ENCODE data around the gene ABCA6. TPM values are rescaled to one million over a fixed set of nuclear protein-coding genes. Genes with fewer than 3 reads are reported as not detected.

ABCA6 gene
- total RNA-seq, 2 donors from 2014 or later = 0.89 to 0.99 TPM

DNA sequence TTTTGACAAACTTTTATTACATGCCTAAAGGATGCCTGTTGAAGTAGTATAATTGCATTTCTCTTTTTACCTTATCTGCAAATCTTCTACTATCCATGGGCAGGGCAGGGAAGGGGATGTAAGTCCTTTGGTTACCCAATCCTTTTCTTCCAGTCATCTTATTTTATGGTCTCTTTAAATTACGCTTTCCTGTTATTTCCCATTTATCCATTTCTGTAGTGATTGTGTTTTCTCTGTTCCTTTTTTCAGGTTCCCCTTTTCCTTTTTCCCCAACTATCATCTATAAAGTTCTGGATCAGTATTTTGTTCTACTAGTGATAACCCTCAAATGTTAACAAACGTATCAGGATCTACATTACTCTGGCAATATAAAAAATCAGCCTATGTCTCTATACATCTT, 77.7 kb downstream of the ABCA6 start:
- no peak overlapping the region for H3K4me3 Mint-ChIP-seq
- ATAC-seq (no peak), DNase-seq (no peak)
- H3K4me1 Mint-ChIP-seq = peaks cover 15% of the 10 kb centered on the region
- H3K27ac Mint-ChIP-seq = no peak overlapping the region
- no peaks in the 10 kb centered on the region for H3K9me3 ChIP-seq (ENCODE audit: control insufficient read depth, low read length, poor library complexity, severe bottlenecking)
- no peaks in the 10 kb centered on the region for H3K27me3 Mint-ChIP-seq
- peaks cover 2% of the 10 kb centered on the region for H3K36me3 Mint-ChIP-seq (ENCODE audit: low read depth)

DNA sequence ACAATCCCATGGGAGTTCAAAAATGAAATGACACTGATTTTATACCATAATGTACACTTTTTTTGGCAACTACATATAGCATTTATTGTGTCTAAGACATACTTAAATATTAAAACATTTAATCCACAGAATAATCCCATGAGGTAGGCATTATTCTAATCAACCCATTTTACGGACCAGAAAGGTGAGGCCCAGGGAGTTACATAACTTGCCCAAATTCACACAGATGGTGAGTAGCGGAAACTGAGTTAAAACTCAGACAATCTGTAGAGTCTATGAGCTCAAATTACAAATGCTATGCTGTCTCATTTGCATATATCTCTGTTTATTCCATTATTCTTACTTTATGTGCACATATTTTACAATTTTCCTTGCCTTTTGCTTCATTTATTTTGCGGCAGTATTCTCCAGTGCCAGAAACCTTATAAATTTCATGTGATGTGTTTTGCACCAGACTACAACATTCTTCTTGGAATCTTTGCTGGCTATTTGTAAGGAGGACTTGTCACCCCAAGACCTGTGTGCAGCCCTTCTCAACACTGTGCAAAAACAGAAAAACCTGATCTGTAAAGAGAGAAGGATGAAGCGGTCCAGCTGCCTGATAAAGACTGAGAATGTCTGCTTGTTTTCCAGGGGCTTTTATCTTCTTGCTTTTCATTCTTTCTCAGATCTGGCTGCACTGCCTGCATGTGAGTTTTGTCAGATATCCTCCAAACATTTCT, 78.7 kb downstream of the ABCA6 start:
- no peaks in the 10 kb centered on the region for H3K9me3 ChIP-seq (ENCODE audit: control insufficient read depth, low read length, poor library complexity, severe bottlenecking)
- Mint-ChIP-seq H3K27ac (no peak overlapping the region), H3K4me1 (peaks cover 15% of the 10 kb centered on the region), H3K36me3 (ENCODE audit: low read depth) (peaks cover 2% of the 10 kb centered on the region), H3K4me3 (no peak overlapping the region), H3K27me3 (no peaks in the 10 kb centered on the region)
- DNase-seq (no peak), ATAC-seq (no peak)

DNA sequence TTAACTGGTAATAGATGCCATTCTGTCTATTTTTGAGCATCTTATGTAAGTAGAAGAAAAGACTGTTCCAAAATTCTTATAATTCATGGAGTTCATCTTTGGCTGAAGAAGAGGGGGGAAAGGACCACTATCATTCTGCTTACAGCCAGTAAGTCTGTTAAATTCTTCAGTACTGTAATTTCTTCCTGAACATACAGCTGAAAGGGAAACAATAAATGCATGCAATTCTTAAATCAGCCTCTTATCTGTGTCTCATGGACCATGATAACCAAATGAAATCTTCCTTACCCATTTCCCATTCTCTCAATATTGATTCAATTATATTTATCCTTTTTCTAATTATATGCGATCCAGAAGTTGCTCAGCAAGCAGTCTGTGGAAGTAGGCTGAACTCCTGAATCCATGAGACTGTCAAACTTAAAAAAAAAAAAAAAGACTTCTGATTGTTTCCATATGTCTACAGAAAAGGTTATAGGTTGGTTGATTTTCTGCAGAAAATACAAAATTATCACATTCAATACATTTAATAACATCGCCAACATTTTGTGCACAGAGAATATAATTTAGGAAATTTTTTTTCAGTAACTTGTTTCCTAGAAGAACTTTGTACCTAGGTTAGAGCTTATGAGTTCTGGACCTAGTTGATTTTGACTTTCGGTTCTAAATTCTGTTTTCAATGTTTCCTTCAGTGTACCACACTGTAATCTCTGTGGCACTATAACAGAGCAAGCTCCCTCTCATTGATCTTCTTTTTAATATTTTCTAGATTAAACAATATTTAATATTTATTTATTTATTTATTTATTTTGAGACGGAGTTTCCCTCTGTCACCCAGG, 79.8 kb downstream of the ABCA6 start:
- Mint-ChIP-seq H3K4me1 (peaks cover 12% of the 10 kb centered on the region), H3K27ac (no peak overlapping the region), H3K36me3 (ENCODE audit: low read depth) (peaks cover 2% of the 10 kb centered on the region), H3K4me3 (no peak overlapping the region), H3K27me3 (no peaks in the 10 kb centered on the region)
- no peak for ATAC-seq
- DNase-seq = no peak
- H3K9me3 ChIP-seq (ENCODE audit: control insufficient read depth, low read length, poor library complexity, severe bottlenecking) = no peaks in the 10 kb centered on the region

DNA sequence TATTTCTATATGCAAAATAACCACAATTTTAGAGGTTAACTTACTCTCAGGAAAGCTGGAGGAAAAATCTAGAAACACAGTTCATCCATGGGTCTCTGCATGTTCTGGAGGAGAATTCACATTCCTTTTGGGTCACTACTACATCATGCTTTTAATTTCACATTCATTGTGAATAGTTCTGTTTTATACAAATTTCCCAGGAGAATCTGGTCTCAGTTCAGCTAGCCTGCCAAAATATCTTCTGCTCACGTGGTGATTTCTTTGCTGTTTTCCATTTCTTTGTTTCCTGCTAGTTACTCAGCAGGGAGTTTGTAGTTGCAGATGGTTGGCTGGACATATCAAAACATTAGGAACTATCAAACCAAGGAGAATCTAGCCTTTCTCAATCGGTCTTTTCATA, 80.9 kb downstream of the ABCA6 start, which contains the start of gene ABCA9:
Gene ABCA9, minus strand, starts transcription at position 106 of the 400 bp plus-strand sequence. CDS start 9,801 bp downstream, outside the sequence.
- no peaks in the 10 kb centered on the region for H3K27me3 Mint-ChIP-seq
- DNase-seq (no peak), ATAC-seq (no peak)
- no peak within 1 kb of the TSS for H3K4me3 Mint-ChIP-seq
- peaks cover 8% of the 10 kb centered on the region for H3K4me1 Mint-ChIP-seq
- peaks cover 2% of the 10 kb centered on the region for H3K36me3 Mint-ChIP-seq (ENCODE audit: low read depth)
- H3K27ac Mint-ChIP-seq = no peak within 1 kb of the TSS
- H3K9me3 ChIP-seq (ENCODE audit: control insufficient read depth, low read length, poor library complexity, severe bottlenecking) = no peaks in the 10 kb centered on the region

DNA sequence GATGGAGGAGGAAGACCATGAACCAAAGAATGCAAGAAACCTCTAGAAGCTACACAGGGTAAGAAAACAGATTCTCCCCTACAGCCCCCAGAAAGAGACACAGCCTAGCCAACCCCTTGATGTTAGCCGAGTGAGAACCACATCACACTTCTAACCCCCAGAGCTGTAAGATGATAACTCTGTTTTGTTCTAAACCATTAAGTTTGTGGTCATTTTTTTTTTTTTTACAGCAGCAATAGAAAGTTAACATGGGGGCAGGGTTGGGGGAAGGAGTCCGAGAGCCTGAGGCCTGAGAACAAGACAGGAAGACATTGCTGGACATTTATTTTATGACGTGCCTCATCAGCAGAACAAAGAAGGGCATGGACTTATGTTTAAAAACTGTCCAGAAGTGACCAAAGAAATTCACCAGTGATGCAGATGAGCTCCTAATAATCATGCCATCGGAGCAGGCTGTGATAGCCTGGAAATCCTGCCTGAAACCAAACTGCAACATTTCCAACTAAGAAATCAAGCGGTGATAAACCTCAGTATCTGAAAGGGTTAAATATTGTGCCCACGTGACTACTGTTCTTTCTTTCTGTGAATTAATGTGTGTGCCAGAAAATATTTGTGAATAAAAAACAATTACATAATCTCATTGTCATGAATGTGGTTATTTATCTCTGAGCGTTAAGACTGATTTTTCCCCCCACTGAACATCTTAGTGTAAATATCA, 82.1 kb downstream of the ABCA6 start:
- DNase-seq = no peak
- no peaks in the 10 kb centered on the region for H3K9me3 ChIP-seq (ENCODE audit: control insufficient read depth, low read length, poor library complexity, severe bottlenecking)
- no peak overlapping the region for H3K4me3 Mint-ChIP-seq
- no peaks in the 10 kb centered on the region for H3K27me3 Mint-ChIP-seq
- peaks cover 2% of the 10 kb centered on the region for H3K4me1 Mint-ChIP-seq
- H3K36me3 Mint-ChIP-seq (ENCODE audit: low read depth) = no peaks in the 10 kb centered on the region
- ATAC-seq = no peak
- no peak overlapping the region for H3K27ac Mint-ChIP-seq

DNA sequence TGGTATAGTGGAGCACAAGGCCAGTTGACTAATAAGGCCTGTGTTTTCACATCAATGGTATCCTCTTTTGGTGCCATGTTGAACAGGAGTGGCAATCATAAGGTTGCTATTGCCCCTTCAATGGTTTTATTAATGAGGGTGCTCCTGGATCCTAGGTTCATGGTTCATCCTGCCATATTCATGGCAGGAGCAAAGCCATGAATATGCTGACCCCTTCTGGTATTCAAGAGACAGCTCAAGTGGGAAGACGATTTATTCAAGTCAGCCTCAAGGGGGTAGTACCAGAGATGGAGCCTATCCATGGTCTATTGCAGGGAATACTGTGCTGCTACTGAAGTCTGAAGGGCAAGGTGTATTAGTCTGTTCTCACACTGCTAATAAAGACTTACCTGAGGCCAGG, 83.5 kb downstream of the ABCA6 start:
- DNase-seq (no peak), ATAC-seq (no peak)
- Mint-ChIP-seq H3K27me3 (no peaks in the 10 kb centered on the region), H3K4me1 (peaks cover 2% of the 10 kb centered on the region), H3K4me3 (no peak overlapping the region), H3K36me3 (ENCODE audit: low read depth) (peaks cover 4% of the 10 kb centered on the region), H3K27ac (no peak overlapping the region)
- no peaks in the 10 kb centered on the region for H3K9me3 ChIP-seq (ENCODE audit: control insufficient read depth, low read length, poor library complexity, severe bottlenecking)

DNA sequence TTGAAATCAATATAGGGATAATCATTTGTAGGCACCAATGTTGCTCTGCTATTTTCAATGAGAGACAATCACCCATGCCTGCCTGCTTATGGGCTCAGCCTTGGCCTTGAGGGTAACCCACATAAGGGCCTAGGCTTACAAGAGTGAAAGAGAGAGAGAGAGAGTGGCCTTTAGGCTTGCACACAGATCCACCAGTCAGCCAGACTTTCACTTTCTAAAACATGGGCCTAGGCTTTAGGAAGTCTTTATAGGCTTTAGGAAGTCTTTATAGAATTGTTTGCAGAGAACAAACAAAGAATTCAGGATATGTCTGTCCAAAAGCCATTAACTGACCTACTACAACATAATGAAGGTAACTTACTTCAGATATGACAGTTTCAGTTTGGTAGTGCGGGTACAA, 84.4 kb downstream of the ABCA6 start:
- Mint-ChIP-seq H3K4me3 (no peak overlapping the region), H3K27ac (no peak overlapping the region), H3K36me3 (ENCODE audit: low read depth) (peaks cover 4% of the 10 kb centered on the region), H3K27me3 (no peaks in the 10 kb centered on the region), H3K4me1 (peaks cover 2% of the 10 kb centered on the region)
- ATAC-seq (no peak), DNase-seq (no peak)
- H3K9me3 ChIP-seq (ENCODE audit: control insufficient read depth, low read length, poor library complexity, severe bottlenecking) = no peaks in the 10 kb centered on the region

DNA sequence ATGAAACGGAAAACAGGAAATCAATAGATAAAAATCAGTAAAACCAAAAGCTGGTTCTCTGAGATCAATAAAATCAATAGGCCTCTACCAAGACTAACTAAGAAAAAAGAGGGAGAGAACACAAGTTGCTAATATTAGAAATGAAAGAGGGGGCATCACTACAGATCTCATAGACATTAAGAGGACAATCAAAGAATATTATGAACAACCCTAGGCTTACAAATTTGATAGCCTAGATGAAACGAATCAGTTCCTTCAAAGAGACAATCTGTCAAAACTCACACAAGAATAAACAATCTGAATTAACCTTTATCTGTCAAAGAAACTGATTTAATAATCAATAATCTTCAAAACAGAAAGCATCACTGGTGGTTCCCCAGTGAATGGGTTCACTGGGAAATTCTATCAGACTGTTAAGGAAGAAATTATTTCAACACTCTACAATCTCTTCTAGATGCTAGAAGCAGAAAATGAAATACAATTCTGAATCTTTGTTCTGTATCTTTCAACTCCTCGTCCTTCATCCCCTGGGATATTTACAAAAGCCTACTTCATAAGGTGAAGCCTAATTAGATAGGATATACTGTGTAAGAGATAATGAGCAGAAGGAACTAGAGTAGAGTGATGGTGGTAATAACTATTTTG, 85.4 kb downstream of the ABCA6 start:
- H3K4me3 Mint-ChIP-seq = no peak overlapping the region
- H3K9me3 ChIP-seq (ENCODE audit: control insufficient read depth, low read length, poor library complexity, severe bottlenecking) = no peaks in the 10 kb centered on the region
- ATAC-seq (no peak), DNase-seq (no peak)
- peaks cover 4% of the 10 kb centered on the region for H3K36me3 Mint-ChIP-seq (ENCODE audit: low read depth)
- peaks cover 2% of the 10 kb centered on the region for H3K4me1 Mint-ChIP-seq
- H3K27me3 Mint-ChIP-seq = no peaks in the 10 kb centered on the region
- H3K27ac Mint-ChIP-seq = no peak overlapping the region

DNA sequence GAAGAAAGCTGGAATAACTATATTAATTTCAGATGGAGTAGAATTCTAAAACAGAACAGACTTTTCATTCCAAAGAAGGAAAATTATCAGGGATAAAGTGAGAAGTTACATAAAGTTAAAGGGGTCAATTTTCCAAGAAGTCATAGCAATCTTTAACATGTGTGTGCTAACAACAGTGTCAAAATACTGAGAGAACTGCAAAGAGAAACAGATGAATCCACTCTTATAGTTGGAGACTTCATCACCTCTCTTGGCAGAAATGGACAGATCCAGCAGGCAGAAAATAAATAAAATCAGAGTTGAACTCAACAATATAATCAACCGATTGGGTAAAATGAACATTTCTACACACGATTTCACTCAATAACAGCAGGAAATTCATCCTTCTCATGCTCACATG, 86.4 kb downstream of the ABCA6 start:
- Mint-ChIP-seq H3K36me3 (ENCODE audit: low read depth) (peaks cover 4% of the 10 kb centered on the region), H3K27ac (no peak overlapping the region), H3K27me3 (no peaks in the 10 kb centered on the region), H3K4me3 (no peak overlapping the region), H3K4me1 (no peaks in the 10 kb centered on the region)
- ATAC-seq = no peak
- no peak for DNase-seq
- H3K9me3 ChIP-seq (ENCODE audit: control insufficient read depth, low read length, poor library complexity, severe bottlenecking) = no peaks in the 10 kb centered on the region

DNA sequence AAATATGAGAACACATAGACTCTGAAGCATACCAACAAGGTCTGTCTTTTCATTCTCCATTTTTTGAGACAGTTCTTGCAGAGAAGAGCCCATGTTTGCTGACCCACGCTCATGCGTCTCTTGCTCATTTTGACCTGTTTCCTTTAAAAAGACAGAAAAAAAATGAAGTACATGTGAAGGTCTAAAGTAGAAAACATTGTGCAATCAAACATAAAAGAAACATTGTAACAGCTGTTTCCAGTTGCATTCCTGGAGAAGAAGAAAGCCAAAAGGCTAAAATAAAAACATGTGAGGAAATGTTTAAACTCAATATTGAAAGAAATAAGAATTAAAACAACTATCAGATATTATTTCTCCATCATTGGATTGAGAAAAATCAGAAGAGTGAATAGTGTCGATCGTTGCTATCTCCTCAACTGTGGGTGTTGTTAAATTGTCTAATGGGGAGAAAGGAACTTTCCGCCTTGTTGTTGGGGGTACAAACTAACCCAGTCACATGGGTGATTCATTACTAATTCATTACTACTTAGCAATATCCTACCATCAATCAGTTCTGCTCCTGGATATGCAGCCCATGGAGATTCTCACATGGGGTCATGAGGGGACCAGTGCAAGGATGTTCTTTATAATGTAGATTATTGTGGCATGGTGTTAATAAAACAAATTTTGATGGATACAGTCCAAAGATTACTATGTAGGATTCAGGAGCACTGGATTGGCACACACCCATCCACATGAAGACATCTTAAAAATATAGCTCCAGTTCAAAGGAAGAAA, 90.5 kb downstream of the ABCA6 start:
- no peaks in the 10 kb centered on the region for H3K9me3 ChIP-seq (ENCODE audit: control insufficient read depth, low read length, poor library complexity, severe bottlenecking)
- peaks cover 4% of the 10 kb centered on the region for H3K4me1 Mint-ChIP-seq
- ATAC-seq (no peak), DNase-seq (no peak)
- H3K27ac Mint-ChIP-seq = no peak overlapping the region
- peaks cover 4% of the 10 kb centered on the region for H3K36me3 Mint-ChIP-seq (ENCODE audit: low read depth)
- H3K27me3 Mint-ChIP-seq = no peaks in the 10 kb centered on the region
- H3K4me3 Mint-ChIP-seq = no peak overlapping the region

DNA sequence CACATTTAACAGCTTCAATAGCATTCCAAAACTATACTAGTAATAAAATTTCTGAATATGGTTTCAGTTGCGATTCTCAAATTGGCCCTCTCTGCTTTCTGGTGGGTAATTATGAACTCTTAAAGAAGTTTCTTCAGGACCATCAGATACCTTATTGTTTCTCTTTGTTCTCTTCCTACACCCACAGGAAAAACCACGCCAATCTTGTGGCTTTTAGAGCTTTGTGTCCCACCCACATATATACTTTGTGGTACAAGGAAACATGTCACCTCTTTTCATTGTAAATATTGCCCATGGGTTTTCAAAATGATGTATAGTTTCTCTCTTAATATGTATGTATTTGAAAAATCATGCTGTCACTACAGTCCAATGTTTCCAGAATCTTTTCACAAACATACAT, 93.1 kb downstream of the ABCA6 start:
- Mint-ChIP-seq H3K4me3 (no peak overlapping the region), H3K27ac (no peak overlapping the region), H3K4me1 (peaks cover 4% of the 10 kb centered on the region), H3K27me3 (no peaks in the 10 kb centered on the region), H3K36me3 (ENCODE audit: low read depth) (peaks cover 3% of the 10 kb centered on the region)
- no peaks in the 10 kb centered on the region for H3K9me3 ChIP-seq (ENCODE audit: control insufficient read depth, low read length, poor library complexity, severe bottlenecking)
- ATAC-seq (no peak), DNase-seq (no peak)

DNA sequence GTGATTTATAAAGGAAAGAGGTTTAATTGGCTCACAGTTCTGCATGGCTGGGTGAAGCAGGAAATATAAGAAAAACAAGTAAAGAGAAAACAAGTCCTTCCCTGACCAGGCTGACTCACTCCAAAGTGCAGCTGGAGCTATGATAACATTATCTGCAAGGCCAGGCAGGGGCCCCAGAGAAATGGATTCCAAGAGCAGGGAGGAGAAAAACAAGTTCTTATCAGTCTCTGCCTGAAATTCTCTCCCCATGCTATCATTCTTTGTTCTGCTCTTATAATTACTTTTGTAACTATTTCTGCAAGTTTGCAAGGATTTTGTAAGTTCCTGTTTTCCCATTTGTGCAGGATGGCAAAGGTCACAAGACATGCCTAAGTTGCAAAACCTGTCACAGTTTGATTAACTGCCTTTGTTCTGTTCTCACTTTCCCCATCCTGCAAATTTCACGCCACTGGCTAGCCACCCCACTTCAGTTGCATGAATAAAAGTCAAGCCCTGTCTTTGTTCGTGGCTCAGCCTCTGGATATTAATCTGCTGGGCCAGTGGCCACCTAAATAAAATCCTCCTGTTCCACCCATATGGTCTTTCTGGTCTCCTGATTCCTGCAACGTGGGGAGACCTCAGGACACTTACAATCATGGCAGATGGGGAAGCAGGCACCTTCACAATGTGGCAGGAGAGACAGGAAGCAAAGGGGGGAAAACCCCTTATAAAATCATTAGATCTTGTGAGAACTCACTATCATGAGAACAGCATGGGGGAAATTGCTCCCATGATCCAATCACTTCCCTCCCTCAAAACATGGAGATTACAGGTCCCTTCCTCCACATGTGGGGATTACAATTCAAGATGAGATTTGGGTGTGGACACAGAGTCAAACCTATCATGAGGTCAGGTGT, 94.1 kb downstream of the ABCA6 start:
- H3K36me3 Mint-ChIP-seq (ENCODE audit: low read depth) = no peaks in the 10 kb centered on the region
- peaks cover 4% of the 10 kb centered on the region for H3K4me1 Mint-ChIP-seq
- no peak overlapping the region for H3K27ac Mint-ChIP-seq
- ATAC-seq = no peak
- H3K9me3 ChIP-seq (ENCODE audit: control insufficient read depth, low read length, poor library complexity, severe bottlenecking) = no peaks in the 10 kb centered on the region
- H3K4me3 Mint-ChIP-seq = no peak overlapping the region
- no peaks in the 10 kb centered on the region for H3K27me3 Mint-ChIP-seq
- DNase-seq = no peak
